ENCODE results near the gene UNCX. TPM values are rescaled to one million over a fixed set of nuclear protein-coding genes. Genes with fewer than 3 reads are reported as not detected.

UNCX gene
- polyA plus RNA-seq, 1 donor: not detected

- DNase-seq: no peak
These were observed 587 bp upstream of the UNCX start for GRCh38 chr7:1232103-1232466.

- DNase-seq: no peak
These were observed 819 bp downstream of the UNCX start for GRCh38 chr7:1233333-1234048.

GRCh38 chr7:1234049-1234880 is 1.6 kb downstream of the UNCX start:
- no peak for DNase-seq

GRCh38 chr7:1234881-1235500 is 2.3 kb downstream of the UNCX start:
- DNase-seq: no peak

GRCh38 chr7:1235501-1236131 is 2.9 kb downstream of the UNCX start:
- no peak for DNase-seq

- DNase-seq: no peak
These were observed 3.5 kb downstream of the UNCX start for GRCh38 chr7:1236132-1236661.

- no peak for DNase-seq
These were observed 4.4 kb downstream of the UNCX start for GRCh38 chr7:1236831-1237701.

GRCh38 chr7:1237704-1238255 is 5.1 kb downstream of the UNCX start:
- DNase-seq: no peak

GRCh38 chr7:1238450-1238882 is 5.8 kb downstream of the UNCX start:
- DNase-seq: no peak

GRCh38 chr7:1238931-1239802 is 6.5 kb downstream of the UNCX start:
- no peak for DNase-seq

GRCh38 chr7:1239803-1240516 is 7.3 kb downstream of the UNCX start:
- DNase-seq: no peak

- DNase-seq: no peak
These were observed 8.0 kb downstream of the UNCX start for GRCh38 chr7:1240517-1241257.

- DNase-seq: no peak
These were observed 8.6 kb downstream of the UNCX start for GRCh38 chr7:1241258-1241602.

- no peak for DNase-seq
These were observed 9.1 kb downstream of the UNCX start for GRCh38 chr7:1241603-1242255.

GRCh38 chr7:1242256-1242605 is 9.6 kb downstream of the UNCX start:
- DNase-seq: no peak

- DNase-seq: no peak
These were observed 10.1 kb downstream of the UNCX start for GRCh38 chr7:1242606-1243289.

- DNase-seq: no peak
These were observed 10.8 kb downstream of the UNCX start for GRCh38 chr7:1243290-1243963.

Measured in hindlimb muscle (tissue), 1 donor.